GM12892 (cell line): Measurements from ENCODE around the gene SSH3.

ENCODE experiments used
- POLR2A ChIP-seq: IDR thresholded peaks from 2 replicates; pipeline ENCODE4 v1.6.1; 2011; ENCODE audit warnings: low read depth, low read length, control low read depth
- POLR2AphosphoS5 ChIP-seq: IDR thresholded peaks from 2 replicates; pipeline ENCODE4 v1.6.1; 2011; ENCODE audit warnings: low read depth, low read length, control low read depth

DNA sequence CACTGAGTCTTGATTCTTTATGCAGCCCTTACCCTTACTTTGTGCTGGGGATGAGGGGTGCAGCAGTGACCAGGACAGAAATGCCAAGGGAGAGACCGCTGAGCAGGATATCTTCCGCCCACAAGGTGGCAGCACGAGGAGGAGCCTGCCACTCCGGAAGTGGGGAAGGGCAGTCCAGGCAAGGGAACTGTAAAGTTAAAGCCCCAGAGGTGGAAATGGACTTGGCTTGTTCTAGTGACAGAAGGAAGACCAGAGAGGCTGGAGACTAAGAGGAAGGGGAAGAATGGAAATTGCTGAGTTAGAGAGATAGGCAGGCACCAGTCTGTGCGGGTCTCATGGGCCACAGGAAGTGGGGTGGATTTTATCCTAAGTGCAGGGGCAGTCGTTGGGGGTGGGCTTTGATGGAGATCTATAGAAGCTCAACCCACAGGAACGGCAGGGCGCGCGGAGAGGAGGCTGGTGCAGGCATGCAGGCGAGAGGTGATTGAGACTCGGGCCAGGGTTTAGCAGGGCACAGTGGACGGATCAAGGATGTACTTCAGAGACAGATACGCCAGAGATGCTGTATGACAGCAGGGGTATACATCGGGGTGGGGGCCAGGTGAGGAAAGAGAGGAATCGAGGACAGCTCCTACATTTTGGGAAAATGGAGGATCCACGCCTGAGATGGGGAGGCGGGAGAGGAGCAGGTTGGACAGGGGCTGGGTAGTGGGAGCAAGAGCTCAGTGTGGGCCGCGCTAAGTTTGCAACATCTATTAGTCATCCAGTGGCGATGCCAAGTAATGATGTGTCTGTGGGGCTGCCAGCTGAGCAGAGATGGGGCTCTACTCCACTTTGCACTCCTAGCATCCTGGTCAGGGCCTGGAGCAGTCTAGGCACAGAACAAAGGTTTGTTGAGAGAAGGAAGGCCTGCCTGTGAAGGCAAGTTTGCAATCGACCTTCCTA, 40.3 kb upstream of the SSH3 start:
- TF ChIP-seq POLR2A: no peak; the same call in 1 of the 2 replicates
- no peak for TF ChIP-seq POLR2AphosphoS5
